Measurements from ENCODE around the gene RFWD3. TPM values are rescaled to one million over a fixed set of nuclear protein-coding genes. Genes with fewer than 3 reads are reported as not detected.
"Not testable (repeated sequence)": the region's sequence is repeated elsewhere in the genome, so short reads cannot be mapped to it uniquely, and the experiment has no call there.

RFWD3 gene
- total RNA-seq, 2 donors from 2014 or later, result 34.2 to 61.2 TPM

DNA sequence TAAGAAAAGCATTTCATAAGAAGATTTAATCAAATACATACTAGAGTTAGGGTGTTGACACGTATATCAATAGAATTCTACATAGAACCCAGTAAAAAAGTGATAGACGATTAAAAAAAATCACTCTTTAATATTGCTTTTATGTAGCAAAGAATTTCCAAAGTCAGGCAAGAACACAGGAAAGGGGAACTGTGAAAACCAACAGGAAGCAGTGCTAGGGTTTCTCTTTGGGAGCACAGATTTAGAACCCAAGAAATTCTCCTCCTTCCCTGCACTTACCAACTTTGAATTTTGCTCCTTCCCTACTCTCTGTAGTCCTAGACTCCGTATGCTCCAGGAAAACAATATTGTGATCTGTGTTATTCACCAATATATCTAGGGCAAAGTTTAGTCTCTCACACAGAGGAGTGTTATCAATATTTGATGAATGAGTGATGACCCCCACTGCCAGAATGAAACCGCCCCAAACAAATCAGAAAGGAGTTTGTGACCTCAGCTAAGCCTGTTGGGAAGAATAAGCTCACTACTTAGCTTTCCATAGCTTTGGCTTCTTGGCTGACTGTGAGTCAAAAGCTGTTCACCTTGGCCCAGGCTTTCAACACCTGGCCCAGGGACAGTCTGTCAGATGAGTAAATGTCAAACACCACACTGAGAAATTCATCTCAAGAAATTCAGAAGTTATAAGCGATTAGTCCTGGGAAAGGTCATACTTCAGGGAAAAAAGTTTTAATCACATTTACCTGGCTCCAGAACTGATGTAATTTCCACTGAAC lies 8.6 kb downstream of the RFWD3 start:
- Mint-ChIP-seq H3K4me3 (no peak overlapping the region), H3K4me1 (peaks cover 51% of the 10 kb centered on the region), H3K36me3 (ENCODE audit: low read depth) (peaks cover 2% of the 10 kb centered on the region), H3K27me3 (no peaks in the 10 kb centered on the region), H3K27ac (peak overlapping the region; percentile 19)
- H3K9me3 ChIP-seq (ENCODE audit: control insufficient read depth, low read length, poor library complexity, severe bottlenecking), result no peaks in the 10 kb centered on the region
- DNase-seq (no peak), ATAC-seq (no peak)

DNA sequence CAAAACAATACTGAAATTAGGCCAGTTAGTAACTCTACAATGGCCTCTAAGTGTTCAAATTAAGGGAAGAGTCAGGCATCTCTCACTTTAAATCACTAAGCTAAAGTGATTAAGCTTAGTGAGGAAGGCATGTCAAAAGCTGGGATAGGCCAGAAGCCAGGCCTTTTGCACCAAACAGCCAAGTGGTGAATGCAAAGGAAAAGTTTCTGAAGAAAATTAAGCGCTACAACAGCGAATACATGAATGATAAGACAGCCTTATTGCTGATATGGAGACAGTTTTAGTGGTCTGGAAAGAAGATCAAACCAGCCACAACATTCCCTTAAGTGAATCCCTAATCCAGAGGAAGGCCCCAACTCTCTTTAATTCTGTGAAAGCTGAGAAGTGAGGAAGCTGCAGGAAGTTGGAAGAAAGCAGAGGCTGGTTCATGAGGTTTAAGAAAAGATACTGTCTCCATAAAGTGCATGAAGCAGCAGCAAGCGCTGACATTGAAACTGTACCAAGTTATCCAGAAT lies 12.1 kb downstream of the RFWD3 start:
- ATAC-seq (no peak), DNase-seq (no peak)
- peak overlapping the region; percentile 79 for H3K27ac Mint-ChIP-seq
- H3K4me1 Mint-ChIP-seq, result peaks cover 40% of the 10 kb centered on the region
- no peaks in the 10 kb centered on the region for H3K27me3 Mint-ChIP-seq
- H3K36me3 Mint-ChIP-seq (ENCODE audit: low read depth), result peaks cover 4% of the 10 kb centered on the region
- H3K9me3 ChIP-seq (ENCODE audit: control insufficient read depth, low read length, poor library complexity, severe bottlenecking), result no peaks in the 10 kb centered on the region
- H3K4me3 Mint-ChIP-seq, result no peak overlapping the region

DNA sequence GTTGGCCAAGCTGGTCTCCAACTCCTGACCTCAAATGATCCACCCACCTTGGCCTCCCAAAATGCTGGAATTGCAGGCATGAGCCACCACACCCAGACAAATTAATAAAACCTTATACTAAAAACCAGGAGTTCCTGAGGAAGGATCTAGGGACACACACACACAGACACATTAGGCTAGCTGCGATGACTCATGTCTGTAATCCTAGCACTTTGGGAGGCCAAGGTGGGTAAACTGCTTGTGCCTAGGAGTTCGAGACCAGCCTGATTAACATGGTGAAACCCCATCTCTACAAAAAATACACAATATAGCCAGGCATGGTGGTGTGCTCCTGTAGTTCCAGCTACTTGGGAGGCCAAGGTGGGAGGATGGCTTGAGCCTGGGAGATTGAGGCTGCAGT lies 13.8 kb downstream of the RFWD3 start:
- ATAC-seq; DNase-seq; H3K36me3 Mint-ChIP-seq (ENCODE audit: low read depth); H3K27me3 Mint-ChIP-seq; H3K9me3 ChIP-seq (ENCODE audit: control insufficient read depth, low read length, poor library complexity, severe bottlenecking): not testable (repeated sequence)
- Mint-ChIP-seq H3K4me1 (peaks cover 29% of the 10 kb centered on the region), H3K4me3 (peak overlapping the region; percentile 41), H3K27ac (peak overlapping the region; percentile 29)

DNA sequence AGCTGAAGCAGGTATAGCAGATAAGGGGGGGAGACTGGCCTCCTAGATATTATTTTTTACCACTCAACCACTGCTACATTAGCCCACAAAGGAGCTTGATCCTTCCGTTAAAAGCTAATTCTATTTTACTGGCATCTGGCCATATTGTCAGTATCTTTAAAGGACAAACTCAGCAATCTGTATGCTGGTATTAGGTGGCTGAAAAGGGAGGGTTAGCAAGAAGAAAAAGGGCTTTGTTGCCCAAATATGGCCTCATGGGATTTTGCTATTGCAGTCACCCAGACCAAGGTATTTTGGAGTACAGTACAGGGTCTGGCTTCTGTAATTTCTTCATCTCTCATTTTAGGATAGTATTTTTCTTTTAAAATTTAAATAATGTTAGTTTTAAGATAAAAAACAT lies 14.4 kb downstream of the RFWD3 start:
- Mint-ChIP-seq H3K36me3 (ENCODE audit: low read depth) (peaks cover 4% of the 10 kb centered on the region), H3K4me1 (peaks cover 29% of the 10 kb centered on the region), H3K27me3 (no peaks in the 10 kb centered on the region), H3K4me3 (no peak overlapping the region), H3K27ac (peak overlapping the region; percentile 62)
- H3K9me3 ChIP-seq (ENCODE audit: control insufficient read depth, low read length, poor library complexity, severe bottlenecking), result no peaks in the 10 kb centered on the region
- DNase-seq, result no peak
- ATAC-seq, result no peak

DNA sequence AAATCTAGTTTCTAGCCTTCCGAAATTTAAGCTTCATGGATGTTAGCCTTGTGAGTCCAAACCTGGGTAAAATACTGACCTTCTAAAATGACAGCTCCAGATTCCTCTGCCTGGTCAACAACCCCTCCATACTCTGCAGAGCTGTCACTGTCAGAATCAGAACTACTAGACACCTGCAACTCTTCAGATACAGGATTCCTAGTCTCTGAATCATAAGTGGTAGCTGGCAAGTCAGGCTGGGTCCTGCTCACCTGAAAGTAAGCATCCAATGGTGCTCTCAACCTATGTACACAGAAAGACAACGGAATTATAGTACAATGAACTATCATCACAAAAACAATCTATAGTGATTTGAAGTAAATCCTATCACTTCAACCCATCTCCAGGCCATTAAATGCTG lies 14.8 kb downstream of the RFWD3 start:
- peak overlapping the region; percentile 62 for H3K27ac Mint-ChIP-seq
- no peaks in the 10 kb centered on the region for H3K27me3 Mint-ChIP-seq

DNA sequence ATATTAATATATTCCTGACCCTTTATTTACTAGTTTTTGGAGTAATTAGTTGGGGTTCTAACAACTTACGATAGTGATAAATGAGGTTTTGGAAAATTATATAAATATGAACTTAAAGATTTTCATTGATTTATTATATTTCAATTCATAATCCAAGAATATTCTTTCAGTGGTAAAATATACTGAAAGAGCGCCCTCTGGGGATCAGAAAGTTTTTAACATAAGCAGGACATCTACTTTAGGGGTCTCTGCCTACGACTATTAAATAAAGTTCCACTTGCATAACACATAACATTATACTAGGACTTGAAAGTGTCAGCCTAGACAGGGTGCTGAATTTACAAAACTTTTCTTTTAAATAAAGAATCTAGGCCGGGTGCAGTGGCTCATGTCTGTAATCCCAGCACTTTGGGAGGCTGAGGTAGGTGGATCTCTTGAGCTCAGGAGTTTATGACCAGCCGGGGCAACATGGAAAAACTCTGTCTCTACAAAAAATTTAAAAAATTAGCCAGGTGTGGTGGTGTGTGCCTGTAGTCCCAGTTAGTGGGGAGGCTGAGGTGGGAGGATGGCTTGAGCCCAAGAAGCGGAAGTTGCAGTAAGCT lies 15.6 kb downstream of the RFWD3 start:
- Mint-ChIP-seq H3K4me3 (no peak overlapping the region), H3K27ac (peak overlapping the region; percentile 62), H3K36me3 (ENCODE audit: low read depth) (peaks cover 4% of the 10 kb centered on the region), H3K27me3 (no peaks in the 10 kb centered on the region), H3K4me1 (peaks cover 23% of the 10 kb centered on the region)
- DNase-seq (no peak), ATAC-seq (no peak)
- H3K9me3 ChIP-seq (ENCODE audit: control insufficient read depth, low read length, poor library complexity, severe bottlenecking), result no peaks in the 10 kb centered on the region

More for the DNA sequence above, 14.8 kb downstream of the RFWD3 start:
- ATAC-seq (no peak), DNase-seq (no peak)
- Mint-ChIP-seq H3K4me1 (peaks cover 27% of the 10 kb centered on the region), H3K36me3 (ENCODE audit: low read depth) (peaks cover 4% of the 10 kb centered on the region), H3K4me3 (no peak overlapping the region)
- no peaks in the 10 kb centered on the region for H3K9me3 ChIP-seq (ENCODE audit: control insufficient read depth, low read length, poor library complexity, severe bottlenecking)

DNA sequence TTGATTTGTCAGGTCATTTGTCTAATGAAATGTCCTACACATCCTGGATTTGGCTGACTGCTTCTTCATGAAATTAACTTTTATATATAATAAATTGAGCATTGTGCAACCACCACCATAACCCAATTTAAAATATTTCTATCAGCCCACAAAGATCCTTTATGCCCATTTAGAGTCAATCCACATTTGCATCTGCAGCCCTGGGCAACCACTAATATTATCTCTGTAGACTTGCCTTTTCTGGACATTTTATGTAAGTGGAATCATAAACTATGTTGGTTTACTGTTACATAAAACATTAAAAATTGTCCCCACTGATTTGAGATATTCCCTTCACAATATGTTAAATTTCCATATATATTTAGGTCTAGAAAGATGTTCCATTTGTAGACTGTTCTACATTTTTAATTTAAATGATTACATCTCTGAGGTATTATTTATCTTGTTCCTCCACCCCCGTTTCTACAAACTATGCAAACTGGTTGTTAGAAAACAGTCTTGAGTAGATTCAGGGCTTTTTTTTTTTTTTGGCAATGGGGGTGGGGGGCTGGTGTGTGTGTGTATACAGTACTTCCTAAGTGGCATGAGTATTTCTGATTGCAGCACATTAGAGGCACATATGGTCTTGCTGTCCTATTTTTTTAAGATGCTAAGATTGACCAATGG lies 16.7 kb downstream of the RFWD3 start:
- ATAC-seq (no peak), DNase-seq (no peak)
- no peaks in the 10 kb centered on the region for H3K27me3 Mint-ChIP-seq
- H3K4me1 Mint-ChIP-seq, result peaks cover 19% of the 10 kb centered on the region
- peaks cover 4% of the 10 kb centered on the region for H3K36me3 Mint-ChIP-seq (ENCODE audit: low read depth)
- H3K4me3 Mint-ChIP-seq, result no peak overlapping the region
- no peaks in the 10 kb centered on the region for H3K9me3 ChIP-seq (ENCODE audit: control insufficient read depth, low read length, poor library complexity, severe bottlenecking)
- peak overlapping the region; percentile 62 for H3K27ac Mint-ChIP-seq

DNA sequence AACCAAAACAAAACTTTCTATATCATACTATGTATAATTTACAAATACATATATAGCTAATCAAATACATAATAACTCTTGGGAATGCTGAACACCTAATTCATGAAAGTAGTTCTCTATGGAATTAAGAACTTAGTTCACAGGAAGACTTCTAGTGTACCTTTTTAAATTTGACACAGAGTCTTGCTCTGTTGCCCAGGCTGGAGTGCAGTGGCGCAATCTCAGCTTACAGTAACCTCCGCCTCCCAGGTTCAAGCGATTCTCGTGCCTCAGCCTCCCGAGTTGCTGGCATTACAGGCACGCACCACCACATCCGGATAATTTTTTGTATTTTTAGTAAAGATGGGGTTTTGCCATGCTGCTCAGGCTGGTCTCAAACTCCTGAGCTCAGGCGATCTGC lies 24.7 kb downstream of the RFWD3 start:
- H3K4me1 Mint-ChIP-seq, result no peaks in the 10 kb centered on the region
- no peak overlapping the region for H3K4me3 Mint-ChIP-seq
- H3K9me3 ChIP-seq (ENCODE audit: control insufficient read depth, low read length, poor library complexity, severe bottlenecking), result no peaks in the 10 kb centered on the region
- no peak for ATAC-seq
- DNase-seq, result no peak
- H3K27me3 Mint-ChIP-seq, result no peaks in the 10 kb centered on the region
- H3K36me3 Mint-ChIP-seq (ENCODE audit: low read depth), result no peaks in the 10 kb centered on the region
- peak overlapping the region; percentile 53 for H3K27ac Mint-ChIP-seq

DNA sequence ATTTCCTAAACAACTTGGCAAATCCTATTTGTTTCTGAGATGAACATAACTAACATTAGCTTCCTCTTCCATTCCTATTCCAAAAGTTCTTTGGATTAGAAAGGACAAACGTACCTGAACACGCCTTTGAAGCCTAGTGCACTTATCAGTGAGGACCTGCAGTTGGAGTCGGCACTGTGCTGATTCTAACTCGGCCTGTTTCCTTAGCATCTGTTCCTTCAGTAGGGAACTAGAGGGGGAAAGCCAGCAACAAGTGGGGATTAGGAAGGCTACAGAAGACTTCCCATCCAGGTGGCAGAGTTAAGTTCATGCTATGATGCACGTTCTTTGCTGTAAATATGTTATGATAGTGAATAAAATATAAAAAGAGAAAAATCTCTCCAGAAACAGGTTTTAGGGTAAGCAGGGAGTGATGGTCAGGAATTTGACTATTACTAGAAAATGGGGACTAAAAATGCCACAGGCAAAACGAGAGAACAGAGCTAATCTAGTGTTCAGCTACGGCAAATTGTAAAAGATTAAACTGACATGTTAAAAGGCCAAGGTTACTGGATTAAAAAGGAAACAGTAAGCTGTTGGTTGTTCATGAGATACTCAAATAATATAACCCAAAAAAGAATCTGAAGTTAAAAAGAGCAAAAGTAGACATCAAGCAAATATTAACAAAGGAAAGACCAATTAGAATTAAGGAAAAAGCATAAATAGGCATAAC lies 28.8 kb downstream of the RFWD3 start:
- no peaks in the 10 kb centered on the region for H3K4me1 Mint-ChIP-seq
- H3K27ac Mint-ChIP-seq, result peak overlapping the region; percentile 62
- H3K4me3 Mint-ChIP-seq, result no peak overlapping the region
- no peaks in the 10 kb centered on the region for H3K9me3 ChIP-seq (ENCODE audit: control insufficient read depth, low read length, poor library complexity, severe bottlenecking)
- no peak for ATAC-seq
- H3K27me3 Mint-ChIP-seq, result no peaks in the 10 kb centered on the region
- H3K36me3 Mint-ChIP-seq (ENCODE audit: low read depth), result peaks cover 2% of the 10 kb centered on the region
- no peak for DNase-seq

DNA sequence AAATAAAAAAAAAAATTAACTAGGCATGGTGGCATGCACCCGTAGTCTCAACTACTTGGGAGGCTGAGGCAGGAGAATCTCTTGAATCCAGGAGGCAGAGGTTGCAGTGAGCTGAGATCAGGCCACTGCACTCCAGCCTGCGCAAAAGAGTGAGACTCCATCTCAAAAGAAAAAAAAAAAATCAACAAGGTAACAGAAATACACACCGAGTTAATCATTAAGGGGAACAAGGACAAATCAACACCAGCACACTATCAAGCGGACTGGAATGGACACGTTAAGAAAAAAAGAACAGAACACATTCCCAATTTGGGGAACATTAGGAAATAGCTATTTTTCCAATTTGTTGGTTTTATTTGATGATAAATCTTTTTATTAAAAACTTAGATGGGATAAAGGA lies 31.4 kb downstream of the RFWD3 start:
- H3K27ac Mint-ChIP-seq, result no peak overlapping the region
- H3K4me3 Mint-ChIP-seq, result no peak overlapping the region
- H3K36me3 Mint-ChIP-seq (ENCODE audit: low read depth), result peaks cover 5% of the 10 kb centered on the region

DNA sequence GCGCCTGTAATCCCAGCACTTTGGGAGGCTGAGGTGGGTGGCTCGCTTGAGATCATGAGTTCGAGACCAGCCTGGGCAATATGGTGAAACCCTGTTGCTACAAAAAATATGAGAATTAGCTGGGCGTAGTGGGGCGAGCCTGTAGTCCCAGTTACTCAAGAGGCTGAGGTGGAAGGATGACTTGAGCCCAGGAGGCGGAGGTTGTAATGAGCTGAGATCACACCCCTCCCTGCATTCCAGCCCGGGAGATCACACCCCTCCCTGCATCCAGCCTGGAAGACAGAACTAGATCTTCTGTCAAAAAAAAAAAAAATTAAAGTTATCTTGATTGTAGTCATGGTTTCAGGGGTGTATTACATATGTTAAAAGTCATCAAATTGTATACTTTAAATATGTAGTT lies 33.0 kb downstream of the RFWD3 start:
- ATAC-seq (no peak), DNase-seq (no peak)
- peak overlapping the region; percentile 25 for H3K4me3 Mint-ChIP-seq
- H3K27ac Mint-ChIP-seq, result no peak overlapping the region
- no peaks in the 10 kb centered on the region for H3K9me3 ChIP-seq (ENCODE audit: control insufficient read depth, low read length, poor library complexity, severe bottlenecking)
- H3K27me3 Mint-ChIP-seq, result no peaks in the 10 kb centered on the region
- no peaks in the 10 kb centered on the region for H3K4me1 Mint-ChIP-seq
- peaks cover 8% of the 10 kb centered on the region for H3K36me3 Mint-ChIP-seq (ENCODE audit: low read depth)

More for the DNA sequence above, 31.4 kb downstream of the RFWD3 start:
- Mint-ChIP-seq H3K27me3 (no peaks in the 10 kb centered on the region), H3K4me1 (no peaks in the 10 kb centered on the region)
- no peaks in the 10 kb centered on the region for H3K9me3 ChIP-seq (ENCODE audit: control insufficient read depth, low read length, poor library complexity, severe bottlenecking)
- DNase-seq (no peak), ATAC-seq (no peak)

DNA sequence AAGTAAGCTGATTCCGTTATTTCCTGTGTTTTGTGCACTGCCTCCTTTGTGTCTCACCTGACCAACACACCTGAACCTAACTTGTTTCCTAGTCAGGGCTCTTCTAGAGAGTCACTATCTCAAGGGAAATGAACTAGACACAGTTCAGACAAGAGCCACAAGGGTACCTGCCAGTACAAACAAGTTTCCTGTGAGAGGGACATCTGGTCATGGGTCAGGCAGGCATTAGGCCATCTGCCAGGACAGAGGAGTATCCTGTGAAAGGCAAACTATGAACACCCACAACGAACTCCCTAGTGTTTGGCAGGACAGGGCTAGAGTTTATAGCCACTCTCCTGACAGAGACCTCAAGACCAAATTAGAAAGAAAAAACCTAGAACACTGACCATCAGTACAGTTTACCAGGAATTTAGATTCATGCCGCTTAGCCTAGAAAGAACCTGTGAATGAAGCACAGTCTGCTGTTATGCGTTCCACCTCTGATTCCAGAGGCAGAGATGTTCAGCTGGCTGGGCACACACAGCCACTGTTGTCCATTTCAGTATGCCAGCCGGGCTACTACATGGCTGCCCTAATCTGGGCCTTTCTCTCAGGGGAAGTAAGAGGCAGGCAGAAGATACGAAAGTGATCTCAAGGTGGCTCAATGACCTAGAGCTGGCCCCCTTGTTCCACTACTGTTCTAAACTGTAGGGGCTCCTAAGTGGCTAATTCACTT lies 39.0 kb downstream of the RFWD3 start:
- H3K4me1 Mint-ChIP-seq, result peaks cover 13% of the 10 kb centered on the region
- ATAC-seq (no peak), DNase-seq (no peak)
- no peaks in the 10 kb centered on the region for H3K27me3 Mint-ChIP-seq
- H3K4me3 Mint-ChIP-seq, result no peak overlapping the region
- peaks cover 12% of the 10 kb centered on the region for H3K36me3 Mint-ChIP-seq (ENCODE audit: low read depth)
- H3K27ac Mint-ChIP-seq, result peak overlapping the region; percentile 86
- no peaks in the 10 kb centered on the region for H3K9me3 ChIP-seq (ENCODE audit: control insufficient read depth, low read length, poor library complexity, severe bottlenecking)
